ENCODE measurements around the gene CSH1.
"Not testable (repeated sequence)": the region's sequence is repeated elsewhere in the genome, so short reads cannot be mapped to it uniquely, and the experiment has no call there.

- TF ChIP-seq ZSCAN30 (tag by site-specific recombination; IDR thresholded peaks at IDR 0.05); REST (tag by site-specific recombination; IDR thresholded peaks at IDR 0.05); KLF8 (tag by site-specific recombination; IDR thresholded peaks at IDR 0.05); PRDM10 (tag by site-specific recombination; IDR thresholded peaks at IDR 0.05); ZNF785 (tag by site-specific recombination; IDR thresholded peaks at IDR 0.05); ZNF394 (tag by site-specific recombination; IDR thresholded peaks at IDR 0.05; ENCODE audit: borderline replicate concordance); CTCF (tag by site-specific recombination; IDR thresholded peaks at IDR 0.05); OSR2 (tag by site-specific recombination; IDR thresholded peaks at IDR 0.05); ZNF324 (tag by site-specific recombination; IDR thresholded peaks at IDR 0.05); ZNF610 (tag by site-specific recombination; IDR thresholded peaks at IDR 0.05; ENCODE audit: borderline replicate concordance): not testable (repeated sequence)
Observed at GRCh38 chr17:63907161-63907778, 10.9 kb upstream of the CSH1 start.

Measured in HEK293 (cell line).